Right cardiac atrium (tissue), 5 donors: ENCODE results near the gene DESI1. TPM values are rescaled to one million over a fixed set of nuclear protein-coding genes. Genes with fewer than 3 reads are reported as not detected.
A peak's percentile ranks its signal among the peaks of the same experiment; 100 is the strongest.
"Not testable (repeated sequence)": the region's sequence is repeated elsewhere in the genome, so short reads cannot be mapped to it uniquely, and the experiment has no call there.

Experiments used
- ATAC-seq, 2 donors: fragments of 200-7000 bp; cut with Tn5 transposase; one replicate each; pipeline versions ENCODE4 v1.8.0 to v1.9.1; 2020; ENCODE audit warnings: moderate library complexity in 2 of 2, mild to moderate bottlenecking in 1 of 2
- DNase-seq, 3 donors: peaks; one replicate each; pipeline ENCODE4 v3.0.0-alpha.2; 2020
- H3K27ac ChIP-seq: one replicate; pipeline ENCODE4 v1.5.1; 2013; ENCODE audit warnings: mild to moderate bottlenecking, low read length, control low read depth, moderate library complexity
- H3K27me3 ChIP-seq: one replicate; pipeline ENCODE4 v1.6.1; 2013; ENCODE audit not compliant: control insufficient read depth, insufficient read depth
- H3K4me1 ChIP-seq: one replicate; pipeline ENCODE4 v1.6.1; 2013; ENCODE audit warnings: low read length; ENCODE audit not compliant: control insufficient read depth, insufficient read depth
- H3K4me3 ChIP-seq: one replicate; pipeline ENCODE4 v1.5.1; 2013; ENCODE audit warnings: low read length, control low read depth
- H3K9me3 ChIP-seq: one replicate; pipeline ENCODE4 v1.6.1; 2013; ENCODE audit warnings: low read length; ENCODE audit not compliant: control insufficient read depth
- WGBS: extraction: QIAGEN DNeasy Blood & Tissue Kit; methylation state at CpG from one replicate; pipeline ENCODE4 v1.1.7; 2013; 5-methylcytosine and 5-hydroxymethylcytosine counted together
- intact Hi-C, 4 donors: fragments of 100-400 bp; cut with DNase I; formaldehyde crosslinking; loops; one replicate each; pipeline versions ENCODE4 v1.11.0 to v1.14.0; 2022 to 2023
- polyA plus RNA-seq: library from polyadenylated mRNA; stranded (reverse); fragments of 200-250 nt; gene quantifications from one replicate; pipeline ENCODE4 v1.2.3, GENCODE V29; 2013
- total RNA-seq, 4 donors: library from RNA; stranded (reverse); fragmentation: NEBNext Ultra II Directional; extraction: Animal tissue kit (Norgen Biotek cat#: 25700); gene quantifications; one replicate each; pipeline ENCODE4 v1.2.1, GENCODE V29; 2021
- donor health status: healthy with polysubstance abuse.
- donor health status: DM: no; HTN: yes; CAD: no.
- donor health status: DM: no; HTN: no; CAD: no.
- donor health status: DM: no; HTN: yes; CAD: no; lungs with severe emphysema.
- donor health status: DM: yes; HTN: yes; CAD: no.

Gene DESI1
- total and polyA plus RNA-seq, 5 donors: 56.5 to 90.7 (median 86.4) TPM

DNA sequence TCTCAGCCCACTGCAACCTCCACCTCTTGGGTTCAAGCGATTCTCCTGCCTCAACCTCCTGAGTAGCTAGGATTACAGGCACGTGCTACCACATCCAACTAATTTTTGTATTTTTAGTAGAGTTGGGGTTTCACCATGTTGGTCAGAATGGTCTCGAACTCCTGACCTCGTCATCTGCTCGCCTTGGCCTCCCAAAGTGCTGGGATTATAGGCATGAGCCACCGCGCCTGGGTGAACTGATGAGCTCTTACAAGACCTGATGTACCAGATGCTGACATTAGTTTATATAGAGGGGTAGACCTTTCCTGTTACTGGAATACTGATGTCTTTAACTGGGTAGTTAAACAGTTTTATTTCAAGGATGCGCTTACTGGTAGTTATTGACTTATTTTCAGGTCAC lies 13.8 kb upstream of the DESI1 start:
- intact Hi-C loops, H3K27ac ChIP-seq, H3K4me1 ChIP-seq, H3K27me3 ChIP-seq, H3K4me3 ChIP-seq, H3K9me3 ChIP-seq, ATAC-seq, DNase-seq: not testable (repeated sequence)
- WGBS: 95% methylated on average over 8 of the region's 8 CpGs

- DNase-seq, H3K4me3 ChIP-seq, H3K4me1 ChIP-seq, H3K27me3 ChIP-seq, H3K9me3 ChIP-seq, H3K27ac ChIP-seq, intact Hi-C loops, ATAC-seq: not testable (repeated sequence)
- 96% methylated on average over 13 of the region's 23 CpGs for WGBS
Measured at GRCh38 chr22:41631615-41632014, 10.8 kb upstream of the DESI1 start.

DNA sequence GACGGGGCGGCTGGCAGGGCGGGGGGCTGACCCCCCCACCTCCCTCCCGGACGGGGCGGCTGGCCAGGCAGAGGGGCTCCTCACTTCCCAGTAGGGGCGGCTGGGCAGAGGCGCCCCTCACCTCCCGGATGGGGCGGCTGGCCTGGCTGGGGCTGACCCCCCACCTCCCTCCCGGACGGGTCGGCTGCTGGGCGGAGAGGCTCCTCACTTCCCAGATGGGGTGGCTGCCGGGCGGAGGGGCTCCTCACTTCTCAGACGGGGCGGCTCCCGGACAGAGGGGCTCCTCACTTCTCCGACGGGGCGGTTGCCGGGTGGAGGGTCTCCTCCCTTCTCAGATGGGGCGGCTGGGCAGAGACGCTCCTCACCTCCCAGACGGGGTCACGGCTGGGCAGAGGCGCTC lies 10.3 kb upstream of the DESI1 start:
- 97% methylated on average over 26 of the region's 28 CpGs for WGBS
- H3K27me3 ChIP-seq, H3K4me1 ChIP-seq, H3K27ac ChIP-seq, intact Hi-C loops, H3K9me3 ChIP-seq, H3K4me3 ChIP-seq, ATAC-seq: not testable (repeated sequence)
- DNase-seq: peak in 1 of 3 donors; percentile 59

DNA sequence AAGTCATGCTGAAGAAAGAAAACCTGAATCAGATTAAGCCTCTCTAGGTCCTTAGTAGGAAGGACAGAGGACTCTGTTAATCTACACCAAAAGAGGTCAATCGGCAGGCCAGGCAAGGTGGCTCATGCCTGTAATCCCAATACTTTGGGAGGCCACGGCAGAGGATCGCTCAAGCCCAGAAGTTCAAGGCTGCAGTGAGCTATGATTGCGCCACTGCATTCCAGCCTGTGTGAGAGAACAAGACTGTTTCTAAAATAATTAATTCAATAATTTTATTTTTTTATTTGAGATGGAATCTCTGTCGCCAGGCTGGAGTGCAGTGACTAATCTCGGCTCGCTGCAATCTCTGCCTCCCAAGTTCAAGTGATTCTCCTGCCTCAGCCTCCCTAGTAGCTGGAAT lies 4.7 kb upstream of the DESI1 start:
- WGBS: 96% methylated on average over 7 of the region's 7 CpGs
- intact Hi-C loops: no loop called here
- Histone ChIP-seq H3K4me1 (peaks cover 3% of the 10 kb centered on the region), H3K9me3 (no peaks in the 10 kb centered on the region), H3K27me3 (no peaks in the 10 kb centered on the region), H3K27ac (no peak overlapping the region), H3K4me3 (no peak overlapping the region)
- DNase-seq (no peak), ATAC-seq (no peak)

DNA sequence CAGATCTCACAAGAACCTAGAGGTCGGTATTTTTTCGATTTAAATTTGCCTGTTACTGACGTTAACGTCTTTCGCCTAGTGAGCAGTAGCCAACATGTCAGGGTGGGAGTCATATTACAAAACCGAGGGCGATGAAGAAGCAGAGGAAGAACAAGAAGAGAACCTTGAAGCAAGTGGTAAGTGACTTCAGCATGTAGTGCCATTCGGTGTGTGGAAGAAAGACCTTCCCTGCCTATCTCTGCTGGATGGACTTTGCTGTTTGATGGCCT lies 1.0 kb upstream of the DESI1 start:
- H3K4me1 ChIP-seq: peaks cover 3% of the 10 kb centered on the region
- H3K27ac ChIP-seq: peak overlapping the region; percentile 93
- DNase-seq: no peak
- intact Hi-C loops: no loop called here
- no peaks in the 10 kb centered on the region for H3K9me3 ChIP-seq
- H3K27me3 ChIP-seq: no peaks in the 10 kb centered on the region
- H3K4me3 ChIP-seq: peak overlapping the region; percentile 48
- no peak for ATAC-seq
- 2% methylated on average over 8 of the region's 8 CpGs for WGBS

GRCh38 chr22:41621099-41621910 lies 462 bp upstream of the DESI1 start, which contains the start of gene XRCC6:
Gene XRCC6, plus strand, starts transcription at chr22:41621295. Its CDS starts 710 bp downstream, at chr22:41622005.
- DNase-seq: peak; percentile 100
- under 1% methylated on average over 70 of the region's 70 CpGs for WGBS
- peaks cover 3% of the 10 kb centered on the region for H3K4me1 ChIP-seq

DNA sequence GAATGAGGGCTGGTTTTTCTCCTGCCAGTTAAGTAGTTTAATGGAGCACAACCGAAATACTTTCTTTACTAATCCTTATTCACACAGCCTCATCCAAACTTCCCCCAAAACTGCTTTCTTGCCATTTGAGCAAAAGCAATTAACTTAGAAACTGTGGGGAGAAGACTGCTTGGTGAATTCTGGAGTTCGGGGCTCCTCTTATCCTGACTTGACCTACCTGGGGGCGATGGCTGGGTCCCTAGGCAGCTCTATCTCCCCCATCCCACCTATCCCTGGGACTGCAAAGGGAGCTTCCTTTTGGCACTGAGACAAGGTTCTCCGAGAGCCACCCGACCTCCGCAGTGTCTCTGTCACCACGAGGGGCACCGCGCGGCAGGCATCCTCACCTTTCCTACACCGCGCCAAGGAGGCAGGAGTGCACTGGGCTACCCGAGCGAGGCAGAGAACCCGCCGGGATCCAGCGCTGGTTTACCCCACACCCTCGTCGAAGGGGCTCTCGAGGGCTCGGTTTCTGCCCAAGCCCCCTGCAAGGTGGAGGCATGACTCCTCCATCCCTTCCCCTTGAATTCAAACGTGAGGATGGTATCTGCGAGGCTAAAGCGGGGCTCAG lies 759 bp downstream of the DESI1 start:
- peak; percentile 41 to 78 (median 76) for DNase-seq
- H3K27me3 ChIP-seq: no peaks in the 10 kb centered on the region
- WGBS: 2% methylated on average over 24 of the region's 24 CpGs

More at GRCh38 chr22:41621099-41621910, 462 bp upstream of the DESI1 start, which contains the start of gene XRCC6:
- intact Hi-C loops: no loop called here
- Histone ChIP-seq H3K27me3 (no peaks in the 10 kb centered on the region), H3K27ac (peak within 1 kb of the TSS; percentile 93), H3K9me3 (no peaks in the 10 kb centered on the region), H3K4me3 (peak within 1 kb of the TSS; percentile 72)
- ATAC-seq: peak; percentile 98

GRCh38 chr22:41613456-41613855 lies 7.4 kb downstream of the DESI1 start:
- Histone ChIP-seq H3K4me3 (no peak overlapping the region), H3K4me1 (no peaks in the 10 kb centered on the region), H3K27ac (no peak overlapping the region), H3K27me3 (no peaks in the 10 kb centered on the region), H3K9me3 (no peaks in the 10 kb centered on the region)
- WGBS: 94% methylated on average over 2 of the region's 2 CpGs
- ATAC-seq: no peak
- DNase-seq: no peak
- intact Hi-C loops: no loop called here

More for the DNA sequence above, 759 bp downstream of the DESI1 start:
- H3K4me1 ChIP-seq: peaks cover 3% of the 10 kb centered on the region
- H3K9me3 ChIP-seq: no peaks in the 10 kb centered on the region
- H3K4me3 ChIP-seq: peak overlapping the region; percentile 72
- intact Hi-C loops: no loop called here
- peak overlapping the region; percentile 64 for H3K27ac ChIP-seq
- ATAC-seq: peak; percentile 28 to 43

- WGBS: 88% methylated on average over 6 of the region's 6 CpGs
- intact Hi-C loops: no loop called here
- Histone ChIP-seq H3K4me1 (no peaks in the 10 kb centered on the region), H3K27me3 (no peaks in the 10 kb centered on the region), H3K9me3 (no peaks in the 10 kb centered on the region), H3K4me3 (no peak overlapping the region), H3K27ac (no peak overlapping the region)
- DNase-seq (no peak), ATAC-seq (no peak)
Measured at GRCh38 chr22:41612603-41613306, 8.1 kb downstream of the DESI1 start.

- H3K27me3 ChIP-seq: no peaks in the 10 kb centered on the region
- H3K4me1 ChIP-seq: no peaks in the 10 kb centered on the region
- peak overlapping the region; percentile 81 for H3K27ac ChIP-seq
- H3K4me3 ChIP-seq: no peak overlapping the region
- intact Hi-C loops: no loop called here
- WGBS: 81% methylated on average over 3 of the region's 3 CpGs
- ATAC-seq (peak; percentile 60 to 82), DNase-seq (no peak)
- no peaks in the 10 kb centered on the region for H3K9me3 ChIP-seq
Measured at GRCh38 chr22:41608386-41608785, 12.5 kb downstream of the DESI1 start.

DNA sequence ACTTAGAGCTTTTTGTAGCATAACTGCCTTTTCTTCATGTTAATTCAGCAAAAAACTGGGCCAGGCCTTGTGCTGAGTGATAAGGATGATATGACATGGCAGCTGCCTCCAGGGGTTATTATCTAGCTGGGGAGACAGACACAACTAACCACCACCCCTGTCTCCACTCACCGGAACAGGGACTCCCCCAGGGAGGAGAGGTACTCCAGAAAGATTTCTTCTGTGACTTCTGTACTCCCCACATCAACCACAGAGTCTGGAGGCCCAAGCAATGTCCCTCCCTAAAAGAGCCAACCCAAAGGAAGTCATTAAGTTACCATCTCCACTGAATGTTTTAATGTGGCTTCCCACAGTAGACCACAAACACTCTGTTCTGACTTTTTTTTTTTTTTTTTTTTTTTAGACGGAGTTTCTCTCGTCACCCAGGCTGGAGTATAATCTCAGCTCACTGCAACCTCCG lies 16.9 kb downstream of the DESI1 start:
- Histone ChIP-seq H3K4me1 (no peaks in the 10 kb centered on the region), H3K9me3 (no peaks in the 10 kb centered on the region), H3K27ac (no peak overlapping the region), H3K4me3 (no peak overlapping the region), H3K27me3 (no peaks in the 10 kb centered on the region)
- 69% methylated on average over 4 of the region's 4 CpGs for WGBS
- no peak for ATAC-seq
- DNase-seq: no peak
- intact Hi-C loops: no loop called here
